HL-60 (cell line): ENCODE results near the gene TAGAP.

Experiments used
- DNase-seq, 2 experiments: peaks; one replicate each; pipeline ENCODE4 v3.0.0-alpha.2; 2010 to 2020; ENCODE audit warnings: low read depth in 1 of 2, low spot score in 1 of 2
- H3K27ac ChIP-seq: fragments of 250-450 bp; sonication (Bioruptor Pico); replicated peaks from 2 replicates; pipeline ENCODE4 v1.5.1; 2020; ENCODE audit warnings: mild to moderate bottlenecking, moderate library complexity
- H3K27me3 ChIP-seq: fragments of 250-450 bp; sonication (Bioruptor Pico); 2 replicates; pipeline ENCODE4 v1.5.1; 2021; ENCODE audit warnings: mild to moderate bottlenecking, moderate library complexity; ENCODE audit not compliant: insufficient read depth, poor library complexity, severe bottlenecking
- H3K4me3 ChIP-seq: replicated peaks from 2 replicates; pipeline ENCODE4 v1.5.1; 2011; ENCODE audit warnings: mild to moderate bottlenecking, control low read depth, low read length; ENCODE audit not compliant: insufficient read depth
- CTCF ChIP-seq: IDR thresholded peaks from one replicate; pipeline ENCODE4 v1.5.1; 2011; ENCODE audit warnings: low read length, control low read depth, inconsistent platforms; ENCODE audit not compliant: insufficient read depth
- GABPA ChIP-seq: IDR thresholded peaks from 2 replicates; pipeline ENCODE4 v1.6.1; 2012; ENCODE audit warnings: low read depth
- POLR2AphosphoS5 ChIP-seq: IDR thresholded peaks from 2 replicates; pipeline ENCODE4 v1.6.1; 2012; ENCODE audit warnings: low read depth
- REST ChIP-seq: IDR thresholded peaks from 2 replicates; pipeline ENCODE4 v1.6.1; 2012; ENCODE audit warnings: low read depth; ENCODE audit not compliant: insufficient replicate concordance
- SPI1 ChIP-seq: IDR thresholded peaks from 2 replicates; pipeline ENCODE4 v1.6.1; 2012; ENCODE audit warnings: low read depth, mild to moderate bottlenecking, borderline replicate concordance

Gene TAGAP

GRCh38 chr6:159089909-159090308, 45.1 kb upstream of the TAGAP start:
- Histone ChIP-seq H3K27me3 (no peaks in the 10 kb centered on the region), H3K27ac (peak overlapping the region; percentile 77), H3K4me3 (no peak overlapping the region)
- no peak for DNase-seq
- no peak for TF ChIP-seq REST
- no peak for TF ChIP-seq CTCF
- TF ChIP-seq SPI1: no peak
- no peak for TF ChIP-seq GABPA
- TF ChIP-seq POLR2AphosphoS5: no peak

- TF ChIP-seq GABPA: no peak
- no peak for TF ChIP-seq CTCF
- no peak for TF ChIP-seq REST
- TF ChIP-seq SPI1: no peak
- TF ChIP-seq POLR2AphosphoS5: no peak
- H3K27me3 ChIP-seq: no peaks in the 10 kb centered on the region
- no peak for DNase-seq
- H3K27ac ChIP-seq: no peak overlapping the region
- H3K4me3 ChIP-seq: no peak overlapping the region
Measured at GRCh38 chr6:159089443-159089842, 44.7 kb upstream of the TAGAP start.

GRCh38 chr6:159086033-159086618, 41.3 kb upstream of the TAGAP start:
- DNase-seq: no peak
- no peak overlapping the region for H3K4me3 ChIP-seq
- H3K27me3 ChIP-seq: no peaks in the 10 kb centered on the region
- H3K27ac ChIP-seq: no peak overlapping the region
- TF ChIP-seq REST (no peak), SPI1 (no peak), CTCF (no peak), GABPA (no peak), POLR2AphosphoS5 (no peak)
